Brain microvascular endothelial cell (primary cell): Measurements from ENCODE around the gene USP40.

Source experiments
- DNase-seq: peaks from one replicate; pipeline ENCODE4 v3.0.0-alpha.2; 2020
- H3K27ac ChIP-seq: fragments of 250-450 bp; sonication (Bioruptor Pico); 2 replicates; pipeline ENCODE4 v1.5.1; 2020; ENCODE audit warnings: mild to moderate bottlenecking, moderate library complexity
- H3K27me3 ChIP-seq: fragments of 250-450 bp; sonication (Bioruptor Pico); replicated peaks from 2 replicates; pipeline ENCODE4 v1.5.1; 2020; ENCODE audit warnings: mild to moderate bottlenecking
- H3K36me3 ChIP-seq: fragments of 250-450 bp; sonication (Bioruptor Pico); replicated peaks from 2 replicates; pipeline ENCODE4 v1.5.1; 2020; ENCODE audit warnings: mild to moderate bottlenecking
- H3K4me3 ChIP-seq: 2 replicates; pipeline ENCODE4 v1.5.1; 2011; ENCODE audit warnings: low read depth, mild to moderate bottlenecking, control low read depth, low read length, moderate library complexity
- in situ Hi-C: cut with HindIII; loops from 2 replicates; pipeline ENCODE4 v1.10.0; 2017; ENCODE audit warnings: low sequenced_read_pairs, low pct_ligation_motif_present
- TF ChIP-seq, protein P1 (sequence below): IDR thresholded peaks from 2 replicates; pipeline ENCODE4 v1.5.1; 2011; ENCODE audit warnings: low read depth, mild to moderate bottlenecking, moderate library complexity, low read length, control low read depth, inconsistent platforms; ENCODE audit errors: missing control alignments

USP40 gene

DNA sequence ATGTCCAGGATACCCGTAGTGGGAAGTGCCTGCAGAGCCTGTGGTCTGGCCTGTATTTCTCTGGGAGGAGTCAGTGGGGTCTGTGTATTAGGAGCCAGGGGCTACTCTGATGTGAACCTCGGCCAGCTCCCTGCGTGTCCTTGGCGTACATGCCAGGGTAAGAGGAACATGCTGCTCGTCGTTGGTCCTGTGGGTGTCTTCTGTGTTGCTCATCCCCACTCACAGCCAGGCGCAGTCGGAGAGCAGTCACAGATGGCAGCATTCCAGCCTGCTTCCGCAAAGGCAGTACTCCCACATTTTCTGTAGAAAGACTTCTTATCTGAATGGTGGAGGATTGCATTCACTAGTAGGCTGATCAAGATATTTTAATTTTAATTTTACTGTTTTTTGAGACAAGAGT lies 127.4 kb downstream of the USP40 start:
- TF ChIP-seq, protein P1, sequence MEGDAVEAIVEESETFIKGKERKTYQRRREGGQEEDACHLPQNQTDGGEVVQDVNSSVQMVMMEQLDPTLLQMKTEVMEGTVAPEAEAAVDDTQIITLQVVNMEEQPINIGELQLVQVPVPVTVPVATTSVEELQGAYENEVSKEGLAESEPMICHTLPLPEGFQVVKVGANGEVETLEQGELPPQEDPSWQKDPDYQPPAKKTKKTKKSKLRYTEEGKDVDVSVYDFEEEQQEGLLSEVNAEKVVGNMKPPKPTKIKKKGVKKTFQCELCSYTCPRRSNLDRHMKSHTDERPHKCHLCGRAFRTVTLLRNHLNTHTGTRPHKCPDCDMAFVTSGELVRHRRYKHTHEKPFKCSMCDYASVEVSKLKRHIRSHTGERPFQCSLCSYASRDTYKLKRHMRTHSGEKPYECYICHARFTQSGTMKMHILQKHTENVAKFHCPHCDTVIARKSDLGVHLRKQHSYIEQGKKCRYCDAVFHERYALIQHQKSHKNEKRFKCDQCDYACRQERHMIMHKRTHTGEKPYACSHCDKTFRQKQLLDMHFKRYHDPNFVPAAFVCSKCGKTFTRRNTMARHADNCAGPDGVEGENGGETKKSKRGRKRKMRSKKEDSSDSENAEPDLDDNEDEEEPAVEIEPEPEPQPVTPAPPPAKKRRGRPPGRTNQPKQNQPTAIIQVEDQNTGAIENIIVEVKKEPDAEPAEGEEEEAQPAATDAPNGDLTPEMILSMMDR, result no peak
- Histone ChIP-seq H3K36me3 (peaks cover 6% of the 10 kb centered on the region), H3K4me3 (no peak overlapping the region), H3K27me3 (no peaks in the 10 kb centered on the region), H3K27ac (no peak overlapping the region)
- DNase-seq, result no peak
- in situ Hi-C loops, result no loop called here

DNA sequence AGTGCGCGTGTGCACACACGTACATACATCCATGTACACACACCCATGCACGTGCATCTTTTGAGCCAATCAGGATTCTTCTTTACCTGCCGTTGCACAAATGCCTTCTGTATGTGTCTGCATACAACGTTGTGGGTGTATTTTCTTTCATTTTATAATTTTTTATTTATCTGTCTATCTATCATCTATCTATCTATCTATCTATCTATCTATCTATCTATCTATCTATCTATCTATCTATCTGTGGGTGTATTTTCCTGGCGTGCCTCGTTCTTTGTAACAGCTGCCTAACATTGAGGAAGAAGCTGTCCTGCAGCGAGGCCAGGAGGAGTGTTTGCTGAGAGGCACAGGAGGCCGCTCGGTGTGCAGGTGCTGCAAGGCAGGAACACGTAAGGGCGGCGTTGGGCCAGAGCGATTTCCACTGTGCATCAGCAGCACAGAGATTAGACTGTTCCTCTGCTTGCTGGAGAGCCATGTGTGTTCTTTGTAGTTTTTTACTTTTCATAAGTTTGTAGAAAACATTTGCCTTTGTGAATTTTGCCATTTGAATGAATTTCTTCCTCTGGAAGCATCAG lies 127.9 kb downstream of the USP40 start:
- TF ChIP-seq, protein P1, result no peak
- H3K27ac ChIP-seq, result no peak overlapping the region
- no peaks in the 10 kb centered on the region for H3K27me3 ChIP-seq
- no peak for DNase-seq
- in situ Hi-C loops, result no loop called here
- peaks cover 6% of the 10 kb centered on the region for H3K36me3 ChIP-seq
- H3K4me3 ChIP-seq, result no peak overlapping the region

DNA sequence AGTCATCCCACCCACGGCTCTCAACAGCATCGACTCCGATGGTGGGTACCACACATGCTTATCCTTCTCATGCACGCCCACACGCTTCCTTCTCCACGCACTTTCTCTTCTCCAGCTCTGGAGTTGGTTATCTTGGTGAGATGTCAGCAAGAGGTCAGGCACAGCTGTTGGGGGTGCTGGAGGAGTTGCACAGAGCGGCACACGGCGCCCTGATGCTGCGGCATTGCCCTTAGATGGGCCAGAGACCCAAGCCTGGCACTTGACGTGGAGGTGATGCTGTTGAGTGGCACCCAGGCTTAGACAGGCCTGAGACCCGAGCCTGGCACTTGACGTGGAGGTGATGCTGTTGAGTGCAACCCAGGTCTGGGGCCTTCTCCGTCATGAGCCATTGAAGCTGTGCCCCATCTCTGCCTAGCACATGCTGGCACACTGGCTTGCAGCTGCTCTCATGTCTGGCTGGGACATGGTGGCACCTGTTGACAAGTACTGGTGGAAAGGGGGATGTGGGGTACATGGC lies 129.1 kb downstream of the USP40 start:
- Histone ChIP-seq H3K36me3 (peaks cover 6% of the 10 kb centered on the region), H3K27me3 (no peaks in the 10 kb centered on the region), H3K4me3 (no peak overlapping the region), H3K27ac (no peak overlapping the region)
- DNase-seq, result no peak
- TF ChIP-seq, protein P1, result no peak
- in situ Hi-C loops, result no loop called here

DNA sequence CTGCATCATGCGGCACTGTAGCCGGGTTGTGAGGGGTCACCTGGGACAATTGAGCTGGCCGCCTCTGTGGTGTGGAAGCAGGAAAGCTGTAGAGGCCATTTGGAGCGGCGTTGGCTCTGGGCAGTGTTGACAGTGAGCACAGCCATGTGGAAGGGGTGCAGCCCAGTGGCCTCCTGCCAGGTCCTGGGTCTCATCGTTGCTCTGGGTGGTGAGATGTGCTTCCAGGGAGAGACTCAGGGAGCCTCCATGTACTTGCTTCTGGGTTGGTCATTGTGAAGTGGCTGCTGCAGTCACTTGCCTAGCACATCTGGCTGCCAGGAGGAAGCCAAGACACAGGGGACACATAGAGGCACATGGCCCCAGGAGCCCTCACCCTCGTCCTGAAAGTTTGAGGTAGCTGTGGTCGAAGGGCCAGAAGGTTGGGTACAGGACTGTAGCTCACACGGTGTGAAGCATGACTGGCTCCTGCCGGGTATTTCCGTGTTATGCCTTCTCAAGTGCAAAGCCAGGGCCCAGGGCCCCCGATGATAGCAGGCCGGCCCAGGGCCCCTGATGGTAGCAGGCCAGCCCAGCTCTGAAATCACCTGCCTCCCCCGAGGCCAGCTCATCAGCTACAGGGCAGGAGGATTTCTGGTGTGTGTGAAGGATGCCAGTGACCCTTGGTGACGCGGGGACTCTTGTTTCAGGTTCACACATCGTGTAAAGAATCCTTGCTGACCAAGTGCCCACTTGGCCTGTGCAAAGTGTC lies 129.7 kb downstream of the USP40 start:
- peaks cover 6% of the 10 kb centered on the region for H3K36me3 ChIP-seq
- H3K27ac ChIP-seq, result no peak overlapping the region
- TF ChIP-seq, protein P1, result no peak
- no peaks in the 10 kb centered on the region for H3K27me3 ChIP-seq
- in situ Hi-C loops, result no loop called here
- H3K4me3 ChIP-seq, result no peak overlapping the region
- DNase-seq, result no peak

DNA sequence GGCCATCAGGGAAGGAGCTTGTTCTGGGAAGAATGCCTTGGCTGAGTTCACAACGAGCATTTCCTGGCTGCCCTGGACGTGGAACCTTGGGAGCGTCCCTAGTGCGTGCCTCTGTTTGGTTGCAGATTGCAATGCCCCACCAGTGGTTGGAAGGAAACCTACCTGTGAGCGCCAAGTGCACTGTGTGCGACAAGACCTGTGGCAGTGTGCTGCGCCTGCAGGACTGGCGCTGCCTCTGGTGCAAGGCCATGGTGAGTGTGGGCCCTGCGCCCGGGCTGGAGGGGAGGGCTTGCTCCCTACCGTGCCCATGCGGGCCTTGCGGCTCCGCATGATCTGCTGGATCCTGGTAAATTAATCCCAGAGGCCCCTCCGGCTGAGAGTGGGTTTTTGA lies 130.4 kb downstream of the USP40 start:
- no peak overlapping the region for H3K4me3 ChIP-seq
- TF ChIP-seq, protein P1, result no peak
- H3K36me3 ChIP-seq, result peaks cover 6% of the 10 kb centered on the region
- H3K27me3 ChIP-seq, result no peaks in the 10 kb centered on the region
- in situ Hi-C loops, result no loop called here
- no peak for DNase-seq
- H3K27ac ChIP-seq, result no peak overlapping the region
